GM23338 (cell line): ENCODE measurements around the gene REX1BD. TPM values are rescaled to one million over a fixed set of nuclear protein-coding genes. Genes with fewer than 3 reads are reported as not detected.

Source experiments
- ATAC-seq: fragments of 200-7000 bp; cut with Tn5 transposase; 3 replicates; pipeline ENCODE4 v1.9.1; 2020
- DNase-seq: peaks from one replicate; pipeline ENCODE4 v3.0.0-alpha.2; 2015; ENCODE audit warnings: low spot score
- H2AFZ ChIP-seq: fragments of 200-600 bp; sonication (generic); 2 replicates; pipeline ENCODE4 v1.8.0; 2016; ENCODE audit warnings: antibody characterized with exemption, mild to moderate bottlenecking, moderate library complexity
- H3F3A ChIP-seq: fragments of 200-600 bp; sonication (generic); replicated peaks from 2 replicates; pipeline ENCODE4 v1.8.0; 2017; ENCODE audit warnings: antibody characterized with exemption, mixed run types, low read depth
- H3K27ac ChIP-seq: fragments of 200-600 bp; sonication (generic); 2 replicates; pipeline ENCODE4 v1.6.1; 2016; ENCODE audit warnings: low read depth
- H3K27me3 ChIP-seq: fragments of 200-600 bp; sonication (generic); 2 replicates; pipeline ENCODE4 v1.8.0; 2016; ENCODE audit warnings: mild to moderate bottlenecking, mixed run types, moderate library complexity; ENCODE audit not compliant: insufficient read depth
- H3K36me3 ChIP-seq: fragments of 200-600 bp; sonication (generic); 2 replicates; pipeline ENCODE4 v1.8.0; 2016; ENCODE audit warnings: mild to moderate bottlenecking; ENCODE audit not compliant: insufficient read depth
- H3K4me1 ChIP-seq: fragments of 200-600 bp; sonication (generic); 2 replicates; pipeline ENCODE4 v1.8.0; 2016; ENCODE audit warnings: mild to moderate bottlenecking, moderate library complexity; ENCODE audit not compliant: insufficient read depth
- H3K4me2 ChIP-seq: fragments of 200-600 bp; sonication (generic); 2 replicates; pipeline ENCODE4 v1.7.1; 2017; ENCODE audit warnings: mixed run types
- H3K4me3 ChIP-seq: fragments of 200-600 bp; sonication (generic); 2 replicates; pipeline ENCODE4 v1.6.1; 2016; ENCODE audit warnings: mixed run types
- H3K79me2 ChIP-seq: fragments of 200-600 bp; sonication (generic); replicated peaks from 2 replicates; pipeline ENCODE4 v1.8.0; 2017; ENCODE audit warnings: mild to moderate bottlenecking; ENCODE audit not compliant: insufficient read depth
- H3K9me2 ChIP-seq: fragments of 200-600 bp; sonication (generic); 2 replicates; pipeline ENCODE4 v1.8.0; 2017; ENCODE audit not compliant: insufficient read depth
- H4K20me1 ChIP-seq: fragments of 200-600 bp; sonication (generic); replicated peaks from 2 replicates; pipeline ENCODE4 v1.8.0; 2017; ENCODE audit warnings: mild to moderate bottlenecking; ENCODE audit not compliant: insufficient read depth
- H3K27ac Mint-ChIP-seq: 2 replicates; pipeline ENCODE4 v1.8.0; 2020; ENCODE audit warnings: inconsistent platforms, mild to moderate bottlenecking, moderate library complexity, mixed read lengths
- H3K27me3 Mint-ChIP-seq: 3 replicates; pipeline ENCODE4 v1.8.0; 2022; ENCODE audit warnings: low read depth, mild to moderate bottlenecking, moderate library complexity, mixed read lengths, inconsistent platforms; ENCODE audit not compliant: insufficient read depth, poor library complexity
- H3K36me3 Mint-ChIP-seq: 3 replicates; pipeline ENCODE4 v1.8.0; 2021; ENCODE audit warnings: low read depth, mild to moderate bottlenecking, inconsistent platforms, moderate library complexity, mixed read lengths
- H3K4me1 Mint-ChIP-seq: 3 replicates; pipeline ENCODE4 v1.8.0; 2020; ENCODE audit warnings: mild to moderate bottlenecking, inconsistent platforms, mixed read lengths
- H3K4me3 Mint-ChIP-seq: 3 replicates; pipeline ENCODE4 v1.8.0; 2021; ENCODE audit warnings: moderate library complexity, mild to moderate bottlenecking, inconsistent platforms, mixed read lengths
- H3K9me3 Mint-ChIP-seq: 3 replicates; pipeline ENCODE4 v1.8.0; 2020; ENCODE audit warnings: moderate library complexity, mild to moderate bottlenecking, inconsistent platforms, mixed read lengths
- CTCF ChIP-seq, 2 experiments: fragments of 200-600 bp in 1 of 2; sonication (generic) in 1 of 2; conservative IDR thresholded peaks; 2 replicates each; pipeline versions ENCODE4 v1.5.1 to v1.6.1; 2016 to 2017; ENCODE audit warnings: antibody characterized with exemption in 2 of 2, low read depth in 2 of 2, mild to moderate bottlenecking in 2 of 2, moderate library complexity in 1 of 2
- ETS1 ChIP-seq: IDR thresholded peaks from 2 replicates; pipeline ENCODE4 v1.6.1; 2016; ENCODE audit warnings: antibody characterized with exemption
- EZH2 ChIP-seq: fragments of 200-600 bp; sonication (generic); IDR thresholded peaks from one replicate; pipeline ENCODE4 v1.8.0; 2017; ENCODE audit warnings: antibody characterized with exemption, mild to moderate bottlenecking, low read depth; ENCODE audit not compliant: unreplicated experiment
- EZH2phosphoT487 ChIP-seq: fragments of 200-600 bp; sonication (generic); IDR thresholded peaks from one replicate; pipeline ENCODE4 v1.8.1; 2018; ENCODE audit warnings: antibody characterized with exemption; ENCODE audit not compliant: unreplicated experiment
- NANOG ChIP-seq: IDR thresholded peaks from 2 replicates; pipeline ENCODE4 v1.6.1; 2016; ENCODE audit warnings: antibody characterized with exemption, borderline replicate concordance
- POLR2AphosphoS5 ChIP-seq: IDR thresholded peaks from 2 replicates; pipeline ENCODE4 v1.6.1; 2016; ENCODE audit warnings: antibody characterized with exemption, low read depth
- ZNF331 ChIP-seq: fragments of 250-450 bp; sonication (Bioruptor Pico); IDR thresholded peaks from 2 replicates; pipeline ENCODE4 v1.5.0; 2020; ENCODE audit warnings: low read depth, mild to moderate bottlenecking, moderate library complexity
- ZNF462 ChIP-seq: fragments of 250-450 bp; sonication (Bioruptor Pico); IDR thresholded peaks from 2 replicates; pipeline ENCODE4 v1.5.0; 2020; ENCODE audit warnings: mild to moderate bottlenecking, moderate library complexity
- polyA plus RNA-seq: library from polyadenylated mRNA; unstranded; fragments of >200 nt; fragmentation: Nextera tagmentation; extraction: Ambion mirVana; gene quantifications from 2 replicates; pipeline ENCODE4 v1.2.1, GENCODE V29; 2016
- total RNA-seq: library from RNA; depleted of rRNA; stranded (reverse); fragments of >200 nt; shearing (Covaris generic); gene quantifications from 2 replicates; pipeline ENCODE4 v1.2.3, GENCODE V29; 2014

REX1BD gene
- total and polyA plus RNA-seq, 2 experiments from 2014 or later = 124 to 138 TPM

GRCh38 chr19:18576383-18576782, 12.2 kb upstream of the REX1BD start (continued):
- no peak for TF ChIP-seq ZNF462 (CRISPR knock-in tag)
- no peak for TF ChIP-seq EZH2
- TF ChIP-seq ZNF331 (CRISPR knock-in tag) = no peak
- no peak for TF ChIP-seq EZH2phosphoT487
- no peak for TF ChIP-seq NANOG
- no peak for TF ChIP-seq ETS1

DNA sequence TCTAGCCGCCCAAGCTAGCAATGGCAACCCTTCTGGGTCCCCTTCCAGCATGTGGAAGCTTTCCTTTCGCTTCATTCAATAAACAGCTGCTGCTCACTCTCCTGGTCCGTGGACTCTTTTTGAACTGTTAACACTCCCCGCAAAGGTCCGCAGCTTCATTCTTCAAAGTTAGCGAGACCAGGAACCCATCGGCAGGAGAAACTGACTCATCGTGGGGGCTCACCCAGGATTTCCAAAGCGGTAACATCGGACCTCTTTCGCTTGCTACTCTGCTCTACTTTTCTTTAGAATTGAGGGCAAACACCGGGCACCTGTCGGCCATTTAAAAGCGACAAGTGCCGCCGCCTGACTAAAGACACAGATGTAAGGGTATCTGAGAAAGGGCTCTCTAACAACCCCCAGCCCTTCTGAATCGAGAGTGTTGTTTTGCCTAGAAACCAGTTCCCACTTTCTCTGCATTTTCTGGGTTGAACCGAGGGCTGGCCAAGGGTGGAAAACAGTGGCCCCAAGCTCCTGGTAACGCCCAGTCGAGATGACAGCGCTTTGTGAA, 11.2 kb upstream of the REX1BD start:
- no peaks in the 10 kb centered on the region for H3K27me3 ChIP-seq
- H3K79me2 ChIP-seq = peaks cover 21% of the 10 kb centered on the region
- no peaks in the 10 kb centered on the region for H3K9me3 Mint-ChIP-seq
- ATAC-seq (no peak), DNase-seq (peak; percentile 7)
- peaks cover 8% of the 10 kb centered on the region for H3K4me1 Mint-ChIP-seq
- H3K4me2 ChIP-seq = no peak overlapping the region
- H4K20me1 ChIP-seq = peaks cover 26% of the 10 kb centered on the region
- H2AFZ ChIP-seq = no peak overlapping the region
- TF ChIP-seq POLR2AphosphoS5 = peak; percentile 33; the same call in 1 of the 2 replicates
- TF ChIP-seq CTCF (conservative IDR thresholded peaks at IDR 0.05; ENCODE audit: low read depth in 2 of 2) = no peak
- no peaks in the 10 kb centered on the region for H3K9me2 ChIP-seq
- peaks cover 56% of the 10 kb centered on the region for H3K36me3 Mint-ChIP-seq
- peaks cover 48% of the 10 kb centered on the region for H3F3A ChIP-seq
- peak overlapping the region; percentile 82 for H3K27ac ChIP-seq
- no peak overlapping the region for H3K4me3 Mint-ChIP-seq
- H3K36me3 ChIP-seq = peaks cover 36% of the 10 kb centered on the region
- H3K27me3 Mint-ChIP-seq = peaks cover 8% of the 10 kb centered on the region
- H3K27ac Mint-ChIP-seq = peak overlapping the region; percentile 94; the same call in 1 of the 2 replicates
- H3K4me3 ChIP-seq = no peak overlapping the region
- H3K4me1 ChIP-seq = peaks cover 7% of the 10 kb centered on the region
